GM21447 (cell line): ENCODE measurements around the gene FAM78A.

ENCODE experiments used
- ATAC-seq: cut with Tn5 transposase; IDR thresholded peaks from one replicate; pipeline ENCODE4 v1.9.1; 2021; ENCODE audit not compliant: unreplicated experiment

FAM78A gene

DNA sequence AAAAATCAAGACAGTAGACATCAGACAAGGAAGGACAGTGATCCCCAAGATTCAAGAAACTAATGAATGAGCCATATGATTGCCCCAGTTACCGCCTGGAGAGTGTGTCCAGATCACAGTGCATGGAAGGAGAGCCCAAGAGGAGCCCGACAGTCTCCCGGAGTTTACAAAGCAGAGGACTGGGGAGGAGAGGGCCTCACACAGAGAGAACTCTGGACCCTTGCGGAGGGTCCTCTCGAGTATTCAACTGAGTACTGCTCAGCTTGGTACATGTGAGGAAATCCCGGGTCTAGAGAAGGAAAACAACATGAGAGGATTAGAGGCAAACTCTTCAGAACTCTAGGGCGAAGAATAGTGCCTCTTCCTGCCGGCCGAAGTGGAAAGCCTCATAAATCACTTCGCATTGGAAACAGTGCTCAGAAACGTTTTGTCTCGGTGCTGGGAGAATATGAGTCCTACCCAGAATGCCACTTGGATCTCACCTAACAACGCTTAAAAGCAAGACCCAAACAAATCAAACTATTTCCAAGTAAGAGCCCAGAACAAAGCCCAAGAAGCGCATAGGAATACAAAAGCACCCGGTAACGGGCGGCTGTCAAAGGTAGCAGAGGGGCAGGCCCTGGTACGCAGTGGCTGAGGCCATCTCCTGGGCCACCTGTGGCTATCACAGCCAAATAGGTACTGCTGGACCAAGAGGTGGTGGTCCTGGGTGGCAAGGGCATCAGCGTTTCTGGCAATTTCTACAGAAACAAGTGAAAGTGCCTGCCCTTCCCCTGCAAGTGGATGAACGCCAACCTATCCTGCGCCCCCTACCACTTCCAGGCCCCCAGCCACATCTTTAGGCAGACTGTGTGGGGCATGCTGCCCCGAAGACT is 36.0 kb downstream of the FAM78A start:
- ATAC-seq = no peak

DNA sequence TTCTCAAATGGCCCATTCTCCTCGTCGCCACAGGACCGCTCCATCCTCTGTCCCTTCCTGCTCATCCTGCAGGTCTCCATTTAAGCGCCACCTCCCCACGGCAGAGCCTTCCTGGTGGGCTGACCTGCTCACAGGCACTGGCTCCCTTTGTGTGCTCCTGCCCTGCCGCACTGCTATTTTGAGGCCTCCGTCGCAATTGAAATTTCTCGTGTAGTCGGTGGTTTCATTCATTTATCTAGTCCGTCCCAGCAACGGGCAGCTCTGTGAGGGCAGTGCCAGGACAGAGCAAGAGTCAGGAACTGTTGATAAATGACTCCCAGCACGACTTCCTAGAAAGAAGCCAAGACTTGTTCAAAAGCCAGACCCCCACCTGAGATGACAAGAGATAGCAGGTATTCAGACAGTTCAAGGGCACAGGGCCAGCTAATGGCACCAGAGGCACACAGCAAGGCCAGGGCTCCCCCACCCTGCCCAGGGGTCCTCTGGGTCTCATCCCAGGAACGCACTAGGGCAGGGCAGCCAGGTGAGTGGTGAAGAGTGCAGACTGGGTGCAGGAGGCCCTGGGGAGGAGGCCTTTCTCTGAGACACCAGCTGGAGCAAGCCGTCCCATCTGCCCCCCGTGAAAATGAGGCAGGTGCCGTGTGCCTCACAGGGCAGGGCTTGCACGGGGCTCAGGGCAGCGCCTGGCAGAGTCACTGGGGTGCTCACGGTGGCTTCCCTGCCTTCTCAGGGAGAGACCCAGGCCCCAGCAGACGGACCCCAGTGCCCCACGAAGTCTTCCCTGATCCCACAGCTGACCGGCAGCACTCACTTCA is 36.9 kb downstream of the FAM78A start:
- no peak for ATAC-seq

DNA sequence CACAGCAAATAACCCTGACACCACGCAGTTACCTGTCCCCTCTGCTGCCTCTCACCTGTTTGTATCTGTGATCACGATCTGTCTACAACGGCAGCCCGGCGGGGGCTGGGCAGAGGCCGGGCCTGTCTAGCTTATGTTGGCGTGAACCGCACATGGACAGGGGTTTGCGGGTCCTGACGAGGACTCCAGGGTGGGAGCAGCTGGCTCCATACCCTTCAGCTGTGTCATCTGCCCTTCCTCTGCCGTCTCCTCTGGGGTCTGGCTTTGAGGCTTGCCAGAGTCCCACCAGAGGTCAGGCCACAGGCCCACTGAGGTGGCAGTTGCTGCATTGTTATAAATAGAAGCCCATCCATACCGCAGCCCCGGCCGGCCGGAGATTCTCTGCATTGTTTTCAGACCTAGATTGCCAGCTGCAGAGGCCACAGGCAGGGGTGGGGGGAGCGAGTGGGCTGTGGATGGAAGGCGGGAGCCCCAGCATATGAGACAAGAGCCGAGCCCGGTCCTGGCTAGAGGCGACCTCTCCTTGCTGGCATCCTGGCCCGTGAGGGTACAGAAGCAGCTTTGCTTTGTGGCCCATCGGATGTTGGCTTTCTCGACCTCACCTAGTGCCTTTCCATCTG is 37.8 kb downstream of the FAM78A start:
- peak; percentile 9 for ATAC-seq

DNA sequence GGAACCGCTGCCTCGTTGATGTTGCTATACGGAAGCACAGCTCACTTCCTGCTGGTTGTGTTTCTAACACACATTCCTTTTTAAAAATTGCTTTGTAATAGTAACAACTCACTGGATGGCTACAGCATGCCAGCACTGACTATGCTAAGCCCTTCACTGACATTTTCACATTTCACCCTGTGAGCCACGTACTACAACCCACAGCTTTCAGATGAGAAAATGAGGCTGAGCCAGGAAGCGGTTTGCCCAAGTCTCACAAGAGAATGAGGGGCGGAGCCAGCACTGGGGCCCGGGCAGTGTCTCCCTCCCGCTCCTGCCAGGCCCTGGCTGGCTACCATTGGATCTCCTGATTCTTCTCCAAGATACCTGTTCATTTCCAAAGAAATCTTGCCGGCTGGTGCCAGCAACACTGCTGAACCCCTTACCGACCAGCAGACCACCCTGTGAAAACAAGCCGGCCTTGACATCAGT is 38.3 kb downstream of the FAM78A start:
- ATAC-seq = peak; percentile 85

DNA sequence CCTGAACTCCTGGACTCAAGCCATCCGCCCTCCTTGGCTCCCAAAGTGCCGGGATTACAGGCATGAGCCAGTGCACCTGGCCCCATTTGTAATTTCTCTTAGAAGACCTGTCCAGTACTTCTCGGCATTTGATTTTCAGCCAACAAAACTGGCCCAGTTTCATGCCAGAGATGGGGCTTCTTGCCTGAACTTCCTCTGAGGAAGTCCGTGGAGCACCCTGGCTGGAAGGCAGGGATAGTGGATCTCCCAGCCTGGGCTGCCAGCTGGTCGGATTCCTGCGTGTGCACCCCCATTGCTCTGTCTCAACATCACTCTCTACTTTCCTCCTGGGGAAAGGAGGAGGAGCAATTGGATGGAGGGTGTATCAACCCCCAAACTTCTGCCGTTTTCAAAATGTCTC is 39.0 kb downstream of the FAM78A start:
- ATAC-seq = no peak

DNA sequence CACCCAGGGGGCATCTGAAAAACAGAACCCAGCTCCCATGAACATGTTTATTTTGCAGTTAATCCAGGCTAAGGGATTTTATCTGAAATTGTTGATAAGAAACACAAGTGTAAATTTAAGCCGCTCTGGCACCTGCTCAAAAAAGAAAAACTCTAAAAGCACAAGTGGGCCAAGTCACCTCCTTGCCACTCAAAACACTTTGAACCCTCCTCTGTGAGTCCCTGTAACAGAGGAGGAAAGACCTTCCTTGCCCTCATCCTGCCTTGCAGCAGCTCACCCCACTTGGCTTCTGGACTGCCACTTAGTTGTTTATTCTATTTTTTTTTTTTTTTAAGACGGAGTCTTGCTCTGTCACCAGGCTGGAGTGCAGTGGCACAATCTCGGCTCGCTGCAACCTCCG is 39.5 kb downstream of the FAM78A start:
- no peak for ATAC-seq

DNA sequence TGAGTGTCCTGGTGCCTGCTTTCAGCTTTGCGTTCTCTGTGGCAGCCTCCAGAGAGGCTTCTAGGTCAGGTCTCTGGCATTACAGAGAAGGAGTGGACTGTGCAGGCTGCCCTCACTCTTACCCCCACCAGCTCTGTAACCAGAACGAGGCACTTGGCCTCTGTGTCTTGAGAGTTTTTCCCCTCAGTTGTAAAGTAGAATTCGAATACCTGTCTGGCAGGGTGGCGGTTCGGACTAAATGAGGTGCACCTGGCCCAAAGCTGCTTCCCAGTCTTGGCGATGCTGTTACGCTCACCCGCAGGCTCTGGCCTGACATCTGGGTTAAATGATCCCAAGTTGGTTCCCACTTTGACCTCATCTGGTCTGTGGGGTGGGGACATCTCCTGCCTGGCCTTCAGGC is 40.1 kb downstream of the FAM78A start:
- no peak for ATAC-seq

DNA sequence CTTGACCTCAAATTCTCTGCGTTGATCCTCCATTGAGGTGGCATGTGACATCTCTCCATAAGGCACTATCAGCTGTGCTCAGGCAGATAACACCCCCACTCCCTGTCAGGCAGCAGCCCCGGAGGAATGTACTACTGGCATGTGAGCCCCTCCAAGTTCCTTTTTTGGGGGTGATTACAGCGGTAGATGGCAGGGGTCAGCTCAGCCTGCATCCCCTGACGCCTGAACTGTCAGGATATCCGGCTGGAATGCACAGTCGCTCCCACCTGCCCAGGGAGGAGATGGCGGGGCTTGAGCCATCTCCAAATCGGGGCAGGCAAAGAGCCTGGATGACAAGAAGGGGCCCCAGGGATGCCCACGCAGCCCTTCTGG is 40.8 kb downstream of the FAM78A start:
- no peak for ATAC-seq

DNA sequence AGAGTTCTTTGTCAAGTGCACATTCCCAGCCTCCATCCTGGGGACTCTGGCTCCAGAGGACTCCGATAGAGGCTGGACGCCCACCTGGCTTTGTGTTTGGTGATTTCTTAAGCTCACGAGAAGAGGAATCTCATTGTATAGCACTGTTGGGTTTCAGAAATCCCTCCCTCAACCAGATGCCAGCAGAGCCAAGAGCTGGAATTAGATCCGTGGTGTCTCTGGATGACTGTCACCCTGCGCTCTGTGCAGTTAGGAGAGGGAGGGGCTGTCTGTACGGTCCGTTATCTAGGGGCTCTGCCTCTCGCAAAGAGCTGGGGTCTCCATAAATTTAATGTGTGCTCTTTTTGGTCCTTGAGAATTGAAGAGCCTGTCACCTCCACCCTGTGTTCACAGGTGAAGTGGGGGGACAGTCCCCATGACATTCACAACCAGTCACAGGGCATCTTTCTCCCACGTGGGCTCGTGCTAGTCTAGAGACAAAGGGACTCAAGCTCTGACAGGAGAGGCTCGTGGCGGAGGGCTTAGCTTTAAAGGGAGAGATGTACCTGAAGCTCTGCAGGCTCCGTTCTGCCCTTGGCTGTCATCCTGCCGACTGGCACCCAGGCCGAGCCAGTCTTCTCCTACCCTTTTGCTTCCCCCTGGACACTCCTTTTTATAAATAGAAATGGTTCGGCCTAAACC is 41.4 kb downstream of the FAM78A start:
- no peak for ATAC-seq

DNA sequence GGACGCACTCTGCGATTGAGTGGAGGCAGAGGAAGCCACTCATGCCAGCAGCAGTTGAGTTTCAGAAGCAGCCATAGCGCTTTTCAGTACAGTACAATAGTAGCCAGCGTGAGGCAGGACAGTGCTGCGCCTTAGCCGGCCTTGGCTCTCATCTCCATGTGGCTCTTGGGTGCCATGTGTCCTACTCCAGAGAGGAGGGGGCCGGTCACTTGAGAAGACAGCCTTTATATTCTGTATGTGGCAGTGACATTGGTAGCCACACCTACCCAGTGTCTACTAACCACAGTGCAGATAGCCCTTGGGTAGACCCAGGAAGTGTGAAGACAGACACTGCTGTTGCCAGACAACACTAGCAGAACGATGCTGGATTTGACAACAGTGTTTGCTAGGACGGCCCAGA is 42.3 kb downstream of the FAM78A start:
- ATAC-seq = no peak

DNA sequence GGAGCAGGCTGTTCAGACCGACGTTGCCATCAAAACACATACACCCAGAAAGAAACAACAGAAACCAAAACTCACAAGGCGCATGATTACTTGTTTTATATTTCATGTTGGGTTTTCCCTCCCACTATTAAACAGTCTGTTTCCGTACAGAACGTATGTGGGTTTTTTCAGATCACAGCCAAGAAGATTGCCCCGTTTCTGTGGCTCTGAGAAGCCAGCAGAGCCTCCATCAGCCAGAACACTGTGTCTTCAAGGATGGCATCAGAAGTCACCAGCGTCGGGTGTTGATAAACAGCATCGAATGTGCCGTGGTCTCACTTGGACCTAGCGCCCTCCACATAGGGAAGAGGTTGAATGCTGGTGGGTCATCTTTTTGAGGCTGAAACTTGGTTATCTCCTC is 42.8 kb downstream of the FAM78A start:
- no peak for ATAC-seq

DNA sequence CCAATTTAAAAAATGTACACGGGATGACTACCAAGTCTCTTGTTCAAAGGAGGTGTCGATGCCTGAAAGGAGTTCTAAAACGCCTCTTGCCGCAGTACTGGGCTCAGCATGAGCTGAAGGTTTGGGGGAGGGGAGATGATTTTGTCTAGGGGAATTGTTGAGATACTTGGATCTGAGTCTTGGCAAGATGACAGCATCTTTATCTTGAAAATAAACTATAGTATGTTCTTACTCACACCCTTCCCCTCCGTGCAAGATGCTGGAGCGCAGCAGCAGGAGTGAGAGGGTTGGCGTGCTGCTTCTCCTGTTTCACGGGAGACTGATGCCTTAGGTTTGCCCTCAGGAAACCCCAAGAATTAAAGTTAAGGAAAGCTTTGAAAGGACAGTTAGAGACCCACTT is 47.3 kb downstream of the FAM78A start:
- ATAC-seq = no peak

DNA sequence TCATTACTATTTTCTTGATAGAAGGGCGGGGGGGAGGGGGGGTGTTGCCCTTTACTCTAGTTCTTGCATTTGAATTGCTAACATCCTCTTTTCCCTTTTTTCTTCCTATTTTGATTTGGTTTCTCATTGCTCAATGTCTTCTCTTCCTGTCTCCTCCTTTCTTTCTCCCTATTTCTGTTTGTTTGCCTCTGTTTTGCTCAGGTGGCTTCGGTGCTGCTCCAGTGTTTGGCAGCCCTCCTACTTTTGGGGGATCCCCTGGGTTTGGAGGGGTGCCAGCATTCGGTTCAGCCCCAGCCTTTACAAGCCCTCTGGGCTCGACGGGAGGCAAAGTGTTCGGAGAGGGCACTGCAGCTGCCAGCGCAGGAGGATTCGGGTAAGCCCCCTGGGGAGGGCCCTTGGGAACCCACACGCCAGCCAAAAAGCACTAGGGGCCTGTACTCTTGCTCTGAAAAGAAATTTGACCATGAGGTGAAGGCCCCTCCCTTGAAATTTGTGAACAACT is 48.3 kb downstream of the FAM78A start:
- no peak for ATAC-seq

DNA sequence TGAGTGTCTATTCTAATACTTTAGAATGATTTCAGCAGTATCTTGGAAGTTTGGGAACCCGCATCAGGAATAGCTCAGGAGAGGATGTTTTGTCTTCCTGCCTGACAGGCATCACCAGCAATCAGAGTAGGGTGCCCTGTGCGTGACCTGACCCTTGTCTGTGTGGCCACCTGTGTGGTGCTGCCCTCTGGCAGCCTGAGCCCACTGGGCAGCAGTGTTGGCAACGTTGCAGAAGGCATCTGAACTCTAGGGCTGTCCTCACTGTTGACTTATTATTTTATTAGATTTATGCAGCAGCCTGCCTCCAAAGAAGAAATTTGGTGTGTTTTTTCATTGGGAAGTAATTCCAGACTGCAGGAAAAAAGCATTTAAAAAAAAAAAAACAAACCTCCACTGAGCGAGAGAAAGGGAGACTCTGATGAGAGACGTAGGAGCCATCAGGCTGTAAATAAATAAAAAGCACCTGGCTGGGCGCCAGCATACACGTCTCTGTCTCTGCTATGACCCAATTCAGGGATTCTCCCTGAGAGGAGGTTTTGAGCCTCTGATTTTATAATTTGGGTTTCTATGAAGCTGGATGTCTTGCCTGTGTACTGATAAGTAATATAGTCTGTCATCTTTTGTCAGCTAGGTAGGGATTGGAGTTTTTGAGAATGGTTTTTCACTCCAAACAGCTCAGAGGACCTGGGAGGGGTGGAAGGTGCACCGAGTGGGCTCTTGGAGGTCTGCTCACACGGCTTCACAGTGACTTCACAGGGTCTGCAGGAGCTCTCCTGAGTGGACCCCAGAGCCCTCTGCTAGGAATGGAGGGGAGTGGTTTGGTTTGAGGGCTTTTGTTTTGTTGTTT is 49.0 kb downstream of the FAM78A start:
- no peak for ATAC-seq

DNA sequence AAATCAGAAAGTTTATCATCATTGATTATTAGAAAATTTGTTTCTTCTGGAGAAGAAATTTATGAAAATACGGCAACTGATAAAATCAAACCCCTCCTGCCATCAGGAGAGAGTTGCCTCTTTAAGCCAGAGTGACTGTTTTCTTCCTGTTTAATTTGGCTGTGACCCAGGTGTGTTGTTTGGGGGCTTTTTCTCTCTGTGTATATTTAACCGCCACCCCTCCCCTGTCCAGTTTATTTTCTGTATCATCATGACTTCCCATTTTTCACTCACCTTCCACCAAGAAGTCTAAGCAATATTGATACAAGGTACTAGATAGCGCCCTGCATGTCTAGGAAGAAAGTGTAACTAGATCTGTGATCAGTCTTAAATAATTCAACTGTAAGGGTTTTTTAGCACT is 50.1 kb downstream of the FAM78A start:
- ATAC-seq = no peak

DNA sequence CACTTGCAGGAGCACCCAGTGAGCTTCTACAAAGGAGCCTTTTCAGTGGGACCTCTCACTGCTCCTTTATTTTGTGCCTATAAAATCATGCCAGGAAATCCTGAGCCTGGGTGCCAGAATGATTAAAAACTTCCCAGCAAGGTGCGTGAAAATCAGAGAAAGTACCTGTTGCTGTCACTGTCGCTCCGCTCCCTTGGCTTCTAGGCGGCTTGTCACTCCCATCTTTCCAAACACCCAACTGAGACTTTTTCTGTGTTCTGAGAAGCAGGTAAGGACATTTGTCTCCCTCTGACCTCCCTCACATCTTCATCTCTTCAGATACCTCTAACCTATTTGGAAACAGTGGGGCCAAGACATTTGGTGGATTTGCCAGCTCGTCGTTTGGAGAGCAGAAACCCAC is 53.9 kb downstream of the FAM78A start:
- no peak for ATAC-seq

DNA sequence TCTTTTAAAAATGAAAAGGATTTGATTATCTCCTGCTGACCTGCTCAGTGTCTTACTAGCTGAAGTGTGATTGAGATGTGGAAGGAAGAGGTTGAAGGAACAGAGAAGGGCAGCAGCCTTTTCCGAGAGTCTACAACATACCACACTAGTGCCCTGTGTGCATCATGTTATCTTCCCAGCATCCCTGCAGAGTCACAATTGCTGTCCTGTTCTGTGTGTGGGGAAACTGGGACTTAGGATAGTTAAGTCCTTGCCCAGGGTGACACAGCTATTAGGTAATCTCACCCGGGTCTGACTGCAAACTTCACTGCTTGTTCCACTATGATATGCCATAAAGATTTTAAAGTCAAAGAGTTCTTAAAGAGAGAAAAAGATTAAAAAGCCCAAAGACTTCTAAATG is 55.8 kb downstream of the FAM78A start:
- no peak for ATAC-seq

DNA sequence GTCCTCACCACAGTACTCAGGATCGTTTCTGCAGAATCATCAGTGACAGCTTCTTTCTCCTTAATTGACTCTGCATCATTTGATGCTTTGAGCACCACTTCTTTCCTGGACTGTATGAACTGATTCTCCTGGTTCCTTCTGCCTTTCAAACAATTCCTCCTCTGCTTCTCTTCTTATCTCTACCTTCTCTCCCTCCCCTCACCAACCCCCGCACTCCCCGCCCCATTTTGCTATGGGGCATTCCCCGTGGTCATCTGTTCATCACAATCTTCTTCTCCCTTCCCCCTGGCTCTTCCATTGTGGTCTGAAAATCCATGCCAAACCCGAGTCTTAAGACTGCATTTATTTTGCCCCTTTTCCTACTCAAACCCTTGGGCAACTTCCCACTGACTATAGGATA is 57.9 kb downstream of the FAM78A start:
- no peak for ATAC-seq

DNA sequence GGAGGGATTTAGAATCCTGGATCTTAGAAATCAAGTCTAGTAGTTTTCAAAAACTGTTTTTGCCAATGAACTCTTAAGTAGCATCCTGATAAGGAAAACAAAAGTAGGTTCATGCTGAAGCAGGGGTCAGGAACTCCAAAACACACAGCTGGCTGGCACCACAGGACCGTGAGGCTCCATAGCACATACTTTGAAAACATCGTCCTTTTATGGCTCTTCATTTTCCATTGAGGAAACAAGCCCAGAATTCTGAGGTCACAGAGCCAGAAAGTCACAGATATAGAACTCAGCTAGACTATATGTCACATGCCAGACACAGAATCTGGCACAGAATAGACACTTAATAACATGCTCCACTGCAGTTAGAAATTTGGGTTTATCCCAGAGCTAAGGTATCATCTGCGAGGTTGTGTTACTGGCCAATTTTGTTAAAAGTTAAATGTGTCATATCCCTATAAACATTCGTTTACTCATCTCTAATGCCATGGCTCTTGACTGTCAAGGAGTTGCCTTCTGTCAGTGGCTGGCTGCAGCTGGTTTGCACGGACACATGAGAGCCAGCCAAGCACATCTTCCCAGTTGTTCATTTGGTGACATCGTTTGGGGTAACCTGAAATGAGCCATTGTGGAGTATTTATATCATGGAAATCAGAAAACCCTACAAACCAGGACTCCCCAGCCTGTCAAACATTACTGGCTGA is 58.8 kb downstream of the FAM78A start:
- no peak for ATAC-seq

DNA sequence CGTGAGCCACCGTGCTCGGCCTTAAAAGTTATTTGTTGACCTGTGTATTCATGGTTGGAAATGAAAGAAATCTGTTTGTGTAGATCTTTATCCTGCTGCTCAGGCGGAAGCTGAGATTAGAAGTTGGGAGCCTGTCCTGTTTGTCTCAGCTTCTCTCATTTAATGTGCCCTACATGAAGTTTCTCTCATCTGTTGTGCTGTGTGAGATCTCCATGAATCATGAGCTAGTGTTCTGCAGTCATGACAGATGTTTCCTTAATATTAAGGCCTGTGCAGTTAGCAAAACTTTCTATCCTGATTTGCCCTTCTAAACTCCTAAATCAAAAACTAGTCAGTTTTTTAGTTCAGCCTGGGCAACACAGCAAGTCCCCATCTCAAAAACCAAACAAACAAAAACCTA is 59.5 kb downstream of the FAM78A start:
- ATAC-seq = no peak
